ENCODE data around the gene TANC1. TPM values are rescaled to one million over a fixed set of nuclear protein-coding genes. Genes with fewer than 3 reads are reported as not detected.
"Not testable (repeated sequence)": the region's sequence is repeated elsewhere in the genome, so short reads cannot be mapped to it uniquely, and the experiment has no call there.

TANC1 gene
- total RNA-seq, 1 experiment from 2014 or later: not detected

GRCh38 chr2:159138642-159139182 lies 170.3 kb downstream of the TANC1 start:
- no peaks in the 10 kb centered on the region for H3K4me1 ChIP-seq (ENCODE audit: low read length)
- H3K9me3 ChIP-seq (ENCODE audit: low read length): no peaks in the 10 kb centered on the region
- H3K27ac ChIP-seq (ENCODE audit: low read length): no peak overlapping the region
- no peak overlapping the region for H3K4me2 ChIP-seq (ENCODE audit: low read depth, low read length, poor library complexity, severe bottlenecking)
- no peak overlapping the region for H3K4me3 ChIP-seq (ENCODE audit: low read length)
- H3K27me3 ChIP-seq (ENCODE audit: low read length): no peaks in the 10 kb centered on the region
- no peaks in the 10 kb centered on the region for H3K36me3 ChIP-seq (ENCODE audit: insufficient read depth, low read length)
- no peaks in the 10 kb centered on the region for H3K79me2 ChIP-seq (ENCODE audit: low read length)
- no peaks in the 10 kb centered on the region for H4K20me1 ChIP-seq (ENCODE audit: insufficient read depth, low read depth, low read length)
- H3K9ac ChIP-seq (ENCODE audit: low read length): no peak overlapping the region
- H3K9me2 ChIP-seq (replicated peaks; ENCODE audit: insufficient read depth, low read length): no peaks in the 10 kb centered on the region
- H2AFZ ChIP-seq (ENCODE audit: low read length): no peak overlapping the region
- DNase-seq: no peak

- H3K9ac ChIP-seq (ENCODE audit: low read length): no peak overlapping the region
- H3K9me3 ChIP-seq (ENCODE audit: low read length): no peaks in the 10 kb centered on the region
- no peaks in the 10 kb centered on the region for H3K27me3 ChIP-seq (ENCODE audit: low read length)
- no peak overlapping the region for H3K4me2 ChIP-seq (ENCODE audit: low read depth, low read length, poor library complexity, severe bottlenecking)
- no peak for DNase-seq
- no peaks in the 10 kb centered on the region for H3K79me2 ChIP-seq (ENCODE audit: low read length)
- no peaks in the 10 kb centered on the region for H4K20me1 ChIP-seq (ENCODE audit: insufficient read depth, low read depth, low read length)
- H3K27ac ChIP-seq (ENCODE audit: low read length): no peak overlapping the region
- no peaks in the 10 kb centered on the region for H3K36me3 ChIP-seq (ENCODE audit: insufficient read depth, low read length)
- no peaks in the 10 kb centered on the region for H3K4me1 ChIP-seq (ENCODE audit: low read length)
- H2AFZ ChIP-seq (ENCODE audit: low read length): no peak overlapping the region
- no peak overlapping the region for H3K4me3 ChIP-seq (ENCODE audit: low read length)
- H3K9me2 ChIP-seq (replicated peaks; ENCODE audit: insufficient read depth, low read length): no peaks in the 10 kb centered on the region
Measured at GRCh38 chr2:159139216-159139933, 170.9 kb downstream of the TANC1 start.

- no peak overlapping the region for H3K4me2 ChIP-seq (ENCODE audit: low read depth, low read length, poor library complexity, severe bottlenecking)
- no peaks in the 10 kb centered on the region for H3K9me3 ChIP-seq (ENCODE audit: low read length)
- H3K27me3 ChIP-seq (ENCODE audit: low read length): no peaks in the 10 kb centered on the region
- no peak overlapping the region for H2AFZ ChIP-seq (ENCODE audit: low read length)
- no peaks in the 10 kb centered on the region for H3K79me2 ChIP-seq (ENCODE audit: low read length)
- H3K36me3 ChIP-seq (ENCODE audit: insufficient read depth, low read length): no peaks in the 10 kb centered on the region
- H4K20me1 ChIP-seq (ENCODE audit: insufficient read depth, low read depth, low read length): no peaks in the 10 kb centered on the region
- H3K4me1 ChIP-seq (ENCODE audit: low read length): no peaks in the 10 kb centered on the region
- H3K27ac ChIP-seq (ENCODE audit: low read length): no peak overlapping the region
- no peak overlapping the region for H3K4me3 ChIP-seq (ENCODE audit: low read length)
- DNase-seq: no peak
- no peak overlapping the region for H3K9ac ChIP-seq (ENCODE audit: low read length)
- H3K9me2 ChIP-seq (replicated peaks; ENCODE audit: insufficient read depth, low read length): no peaks in the 10 kb centered on the region
Measured at GRCh38 chr2:159140070-159140769, 171.8 kb downstream of the TANC1 start.

- not testable (repeated sequence) for H3K79me2 ChIP-seq (ENCODE audit: low read length); H3K27ac ChIP-seq (ENCODE audit: low read length); H4K20me1 ChIP-seq (ENCODE audit: insufficient read depth, low read depth, low read length); H3K9me2 ChIP-seq (replicated peaks; ENCODE audit: insufficient read depth, low read length); H3K9ac ChIP-seq (ENCODE audit: low read length); H3K4me3 ChIP-seq (ENCODE audit: low read length); H3K4me2 ChIP-seq (ENCODE audit: low read depth, low read length, poor library complexity, severe bottlenecking); DNase-seq; H3K27me3 ChIP-seq (ENCODE audit: low read length); H3K4me1 ChIP-seq (ENCODE audit: low read length); H3K36me3 ChIP-seq (ENCODE audit: insufficient read depth, low read length); H2AFZ ChIP-seq (ENCODE audit: low read length); H3K9me3 ChIP-seq (ENCODE audit: low read length)
Measured at GRCh38 chr2:159140821-159141220, 172.4 kb downstream of the TANC1 start.

- Histone ChIP-seq H3K4me2 (ENCODE audit: low read depth, low read length, poor library complexity, severe bottlenecking) (no peak overlapping the region), H3K4me3 (ENCODE audit: low read length) (no peak overlapping the region), H3K9me2 (replicated peaks; ENCODE audit: insufficient read depth, low read length) (no peaks in the 10 kb centered on the region), H3K9ac (ENCODE audit: low read length) (no peak overlapping the region), H3K36me3 (ENCODE audit: insufficient read depth, low read length) (no peaks in the 10 kb centered on the region), H3K79me2 (ENCODE audit: low read length) (no peaks in the 10 kb centered on the region), H2AFZ (ENCODE audit: low read length) (no peak overlapping the region), H4K20me1 (ENCODE audit: insufficient read depth, low read depth, low read length) (no peaks in the 10 kb centered on the region), H3K9me3 (ENCODE audit: low read length) (no peaks in the 10 kb centered on the region), H3K27ac (ENCODE audit: low read length) (no peak overlapping the region), H3K4me1 (ENCODE audit: low read length) (no peaks in the 10 kb centered on the region), H3K27me3 (ENCODE audit: low read length) (no peaks in the 10 kb centered on the region)
- no peak for DNase-seq
Measured at GRCh38 chr2:159144776-159145614, 176.6 kb downstream of the TANC1 start.

GRCh38 chr2:159145745-159146354 lies 177.4 kb downstream of the TANC1 start:
- no peak overlapping the region for H3K27ac ChIP-seq (ENCODE audit: low read length)

GRCh38 chr2:159146996-159147666 lies 178.7 kb downstream of the TANC1 start:
- no peak for DNase-seq
- no peaks in the 10 kb centered on the region for H3K36me3 ChIP-seq (ENCODE audit: insufficient read depth, low read length)
- no peaks in the 10 kb centered on the region for H3K4me1 ChIP-seq (ENCODE audit: low read length)
- no peak overlapping the region for H3K9ac ChIP-seq (ENCODE audit: low read length)
- H3K9me2 ChIP-seq (replicated peaks; ENCODE audit: insufficient read depth, low read length): no peaks in the 10 kb centered on the region
- no peaks in the 10 kb centered on the region for H4K20me1 ChIP-seq (ENCODE audit: insufficient read depth, low read depth, low read length)
- H3K4me2 ChIP-seq (ENCODE audit: low read depth, low read length, poor library complexity, severe bottlenecking): no peak overlapping the region
- H3K79me2 ChIP-seq (ENCODE audit: low read length): no peaks in the 10 kb centered on the region
- no peaks in the 10 kb centered on the region for H3K9me3 ChIP-seq (ENCODE audit: low read length)
- no peaks in the 10 kb centered on the region for H3K27me3 ChIP-seq (ENCODE audit: low read length)
- H3K4me3 ChIP-seq (ENCODE audit: low read length): no peak overlapping the region
- H3K27ac ChIP-seq (ENCODE audit: low read length): no peak overlapping the region
- no peak overlapping the region for H2AFZ ChIP-seq (ENCODE audit: low read length)

More at GRCh38 chr2:159145745-159146354, 177.4 kb downstream of the TANC1 start:
- no peak overlapping the region for H3K4me3 ChIP-seq (ENCODE audit: low read length)
- H3K4me2 ChIP-seq (ENCODE audit: low read depth, low read length, poor library complexity, severe bottlenecking): no peak overlapping the region
- no peaks in the 10 kb centered on the region for H3K4me1 ChIP-seq (ENCODE audit: low read length)
- H3K9me3 ChIP-seq (ENCODE audit: low read length): no peaks in the 10 kb centered on the region
- H3K79me2 ChIP-seq (ENCODE audit: low read length): no peaks in the 10 kb centered on the region
- no peaks in the 10 kb centered on the region for H4K20me1 ChIP-seq (ENCODE audit: insufficient read depth, low read depth, low read length)
- H3K36me3 ChIP-seq (ENCODE audit: insufficient read depth, low read length): no peaks in the 10 kb centered on the region
- H3K9me2 ChIP-seq (replicated peaks; ENCODE audit: insufficient read depth, low read length): no peaks in the 10 kb centered on the region
- H3K9ac ChIP-seq (ENCODE audit: low read length): no peak overlapping the region
- H2AFZ ChIP-seq (ENCODE audit: low read length): no peak overlapping the region
- H3K27me3 ChIP-seq (ENCODE audit: low read length): no peaks in the 10 kb centered on the region
- DNase-seq: no peak
